K562 (cell line): ENCODE measurements around the gene VNN1. TPM values are rescaled to one million over a fixed set of nuclear protein-coding genes. Genes with fewer than 3 reads are reported as not detected.

ENCODE experiments used
- KAT2B ChIP-seq: IDR thresholded peaks from one replicate; pipeline ENCODE4 v1.6.1; 2012; ENCODE audit warnings: low read depth, mild to moderate bottlenecking, control low read depth, inconsistent platforms, low read length, moderate library complexity
- KLF6 ChIP-seq: fragments of 250-450 bp; sonication (Bioruptor Pico); IDR thresholded peaks from 2 replicates; pipeline ENCODE4 v1.4.0; 2020; ENCODE audit warnings: mild to moderate bottlenecking, moderate library complexity, borderline replicate concordance
- REST ChIP-seq, 2 experiments: fragments of 450-650 bp; formaldehyde crosslinking in 1 of 2; IDR thresholded peaks; 2 replicates each; pipeline versions ENCODE4 v1.4.0 to v1.6.1; 2014 to 2020; ENCODE audit warnings: mild to moderate bottlenecking in 2 of 2, borderline replicate concordance in 1 of 2, low read depth in 1 of 2
- RREB1 ChIP-seq: fragments of 250-450 bp; sonication (Bioruptor Pico); IDR thresholded peaks from 2 replicates; pipeline ENCODE4 v1.4.0; 2020
- TRIM28 ChIP-seq: fragments of 450-650 bp; IDR thresholded peaks from 2 replicates; pipeline ENCODE4 v1.6.1; 2017
- ZBTB34 ChIP-seq: fragments of 250-450 bp; sonication (Bioruptor Pico); IDR thresholded peaks from 2 replicates; pipeline ENCODE4 v1.8.0; 2021; ENCODE audit warnings: mild to moderate bottlenecking, moderate library complexity
- ZFP91 ChIP-seq: sonication (generic); formaldehyde crosslinking; IDR thresholded peaks from 2 replicates; pipeline ENCODE4 v1.8.0; 2022; ENCODE audit warnings: mild to moderate bottlenecking, missing genetic modification reagents
- ZNF175 ChIP-seq: fragments of 200-800 bp; sonication (Bioruptor generic); IDR thresholded peaks from 2 replicates; pipeline ENCODE4 v1.6.1; 2016; ENCODE audit warnings: low read depth, mild to moderate bottlenecking, missing genetic modification characterization, missing compliant biosample characterization
- ZNF444 ChIP-seq: fragments of 250-450 bp; sonication (Bioruptor Pico); IDR thresholded peaks from 2 replicates; pipeline ENCODE4 v1.4.0; 2020; ENCODE audit warnings: mild to moderate bottlenecking, moderate library complexity
- ZNF583 ChIP-seq: fragments of 250-450 bp; sonication (Bioruptor Pico); IDR thresholded peaks from 2 replicates; pipeline ENCODE4 v1.4.0; 2020
- polyA plus RNA-seq, 8 experiments: library from polyadenylated mRNA; depleted of rRNA in 4 of 8; stranded (reverse) in 5 of 8; unstranded in 3 of 8; fragments of >200 nt; fragmentation: Nextera tagmentation in 2 of 8; fragmentation: Illumina TruSeq in 1 of 8; extraction: Ambion mirVana in 2 of 8; extraction: Trizol in 1 of 8; gene quantifications; 2 replicates each; pipeline versions ENCODE4 v1.2.1 to v1.2.3, GENCODE V29; 2011 to 2014; ENCODE audit warnings: inconsistent platforms in 1 of 8, missing spikeins in 1 of 8
- total RNA-seq, 7 experiments: library from RNA; depleted of rRNA in 6 of 7; stranded (reverse); fragments of >200 nt in 6 of 7; fragmentation: Illumina TruSeq in 2 of 7; extraction: Trizol in 2 of 7; gene quantifications; 2 replicates each; pipeline versions ENCODE4 v1.2.1 to v1.2.3, GENCODE V29; 2011 to 2021; ENCODE audit warnings: low replicate concordance in 1 of 7

Gene VNN1
- total and polyA plus RNA-seq, 9 of the 15 experiments (the other 6 are each of a cell fraction or from before 2014, with no cell fraction given), result not detected

- TF ChIP-seq RREB1, result no peak
- no peak for TF ChIP-seq KAT2B
- no peak for TF ChIP-seq REST (IDR thresholded peaks at IDR 0.05; ENCODE audit: borderline replicate concordance)
- no peak for TF ChIP-seq REST (CRISPR knock-in tag; IDR thresholded peaks at IDR 0.05; ENCODE audit: low read depth)
- no peak for TF ChIP-seq ZBTB34
- TF ChIP-seq ZNF444, result no peak
- TF ChIP-seq ZFP91, result no peak
- no peak for TF ChIP-seq ZNF175 (CRISPR knock-in tag)
- TF ChIP-seq KLF6 (CRISPR knock-in tag), result no peak
- no peak for TF ChIP-seq TRIM28
- no peak for TF ChIP-seq ZNF583 (CRISPR knock-in tag)
- TF ChIP-seq, all 486 proteins: peak for 0
Observed at GRCh38 chr6:132751828-132752227, 38.0 kb upstream of the VNN1 start (continued).
